ENCODE data around the gene RPTN.

Gene RPTN

DNA sequence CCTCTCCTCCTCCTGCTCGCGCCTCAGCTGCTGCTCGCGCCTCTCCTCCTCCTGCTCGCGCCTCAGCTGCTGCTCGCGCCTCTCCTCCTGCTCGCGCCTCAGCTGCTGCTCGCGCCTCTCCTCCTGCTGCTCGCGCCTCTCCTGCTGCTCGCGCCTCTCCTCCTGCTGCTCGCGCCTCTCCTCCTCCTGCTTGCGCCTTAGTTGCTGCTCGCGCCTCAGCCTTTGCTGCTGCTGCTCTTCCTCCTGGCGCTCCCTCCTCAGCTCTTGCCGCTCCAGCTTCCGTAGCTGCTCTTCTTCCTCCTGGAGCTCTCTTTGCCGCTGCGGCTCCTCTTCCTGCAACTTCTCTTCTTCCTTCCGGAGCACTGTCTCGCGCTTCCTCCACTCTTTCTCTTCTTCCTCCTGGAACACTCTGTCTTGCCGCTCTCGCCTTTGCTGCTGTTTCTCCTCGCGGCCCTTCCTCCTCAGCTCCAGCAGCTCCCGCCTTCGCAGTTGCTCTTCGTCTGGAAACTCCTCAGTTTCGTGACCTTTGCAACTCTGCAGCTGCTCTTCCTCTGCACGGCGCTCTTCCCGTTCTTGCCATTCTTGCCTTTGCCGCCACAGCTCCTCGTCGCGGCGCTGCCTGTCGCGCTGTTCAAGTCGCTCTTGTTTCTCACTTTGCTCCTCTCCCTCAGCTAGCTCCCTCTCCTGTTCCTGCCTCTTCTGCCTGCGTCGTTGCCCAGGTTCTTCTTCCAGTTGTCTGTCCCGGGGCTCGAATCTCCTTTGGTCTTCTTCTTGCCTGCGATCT is 46.7 kb downstream of the RPTN start:
- no peak for DNase-seq (ENCODE audit: extremely low read depth in 1 of 2, low read depth in 1 of 2)

DNA sequence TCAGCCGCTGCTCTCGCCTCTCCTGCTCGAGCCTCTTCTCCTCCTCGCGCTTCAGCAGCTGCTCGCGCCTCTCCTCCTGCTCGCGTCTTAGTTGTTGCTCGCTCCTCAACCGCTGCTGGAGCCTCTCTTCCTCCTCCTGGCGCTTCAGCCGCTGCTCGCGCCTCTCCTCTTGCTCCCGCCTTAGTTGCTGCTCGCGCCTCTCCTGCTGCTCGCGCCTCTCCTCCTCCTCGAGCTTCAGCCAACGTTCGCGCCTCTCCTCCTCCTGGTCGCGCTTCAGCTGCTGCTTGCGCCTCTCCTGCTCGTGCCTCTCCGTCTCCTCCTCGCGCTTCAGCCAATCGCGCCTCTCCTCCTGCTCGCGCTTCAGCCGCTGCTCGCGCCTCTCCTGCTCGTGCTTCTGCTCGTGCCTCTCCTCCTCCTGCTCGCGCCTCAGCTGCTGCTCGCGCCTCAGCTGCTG is 47.5 kb downstream of the RPTN start:
- DNase-seq (ENCODE audit: extremely low read depth in 1 of 2, low read depth in 1 of 2), result no peak

DNA sequence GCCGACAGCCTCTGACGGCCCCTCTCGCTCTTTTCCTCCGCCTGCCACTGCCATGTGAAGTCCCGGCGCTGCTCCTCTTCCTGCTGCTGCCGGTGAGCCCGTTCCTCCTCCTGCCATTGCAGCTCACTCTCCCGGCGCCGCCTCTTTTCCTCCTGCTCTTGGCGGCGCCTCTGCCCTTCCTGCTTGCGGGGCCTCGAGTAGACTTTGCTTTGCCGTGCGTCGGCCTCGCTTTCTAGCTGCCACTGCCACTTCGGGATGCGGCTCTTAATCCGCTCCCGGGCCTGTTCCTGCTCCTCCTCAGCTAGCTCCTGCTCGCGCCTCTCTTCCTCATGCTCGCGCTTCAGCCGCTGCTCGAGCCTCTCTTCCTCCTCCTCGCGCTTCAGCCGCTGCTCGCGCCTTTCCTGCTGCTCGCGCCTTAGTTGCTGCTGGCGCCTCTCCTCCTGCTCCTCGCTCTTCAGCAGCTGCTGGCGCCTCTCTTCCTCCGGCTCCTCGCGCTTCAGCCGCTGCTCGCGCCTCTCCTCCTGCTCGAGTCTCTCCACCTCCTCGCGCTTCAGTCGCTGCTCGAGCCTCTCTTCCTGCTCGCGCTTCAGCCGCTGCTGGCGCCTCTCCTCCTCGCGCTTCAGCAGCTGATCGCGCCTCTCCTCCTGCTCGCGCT is 48.0 kb downstream of the RPTN start:
- no peak for DNase-seq (ENCODE audit: extremely low read depth in 1 of 2, low read depth in 1 of 2)

DNA sequence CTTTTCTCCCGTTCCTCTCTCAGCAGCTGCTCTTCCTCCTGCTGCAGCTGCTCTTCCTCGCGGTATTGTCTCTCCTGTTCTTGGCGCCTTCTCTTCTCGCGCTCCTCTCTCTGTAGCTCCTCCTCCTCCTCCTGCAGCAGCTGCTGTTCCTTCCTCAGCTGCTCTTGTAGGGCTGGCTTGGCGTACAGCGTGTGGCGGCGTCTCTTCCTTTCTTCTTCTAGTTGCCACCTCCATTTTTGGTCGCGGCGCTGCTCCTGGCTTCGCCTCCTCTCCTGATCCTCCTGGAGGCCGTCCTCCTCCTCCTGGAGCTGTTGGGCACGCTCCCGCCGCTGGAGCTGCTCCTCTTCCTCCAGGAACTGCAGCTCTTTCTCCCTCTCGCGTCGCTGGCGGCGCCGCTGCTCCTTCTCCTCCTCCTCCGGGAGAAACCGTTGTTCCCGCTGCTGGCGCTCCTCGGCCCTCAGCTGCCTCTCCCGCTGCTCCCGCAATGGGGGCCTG is 48.6 kb downstream of the RPTN start:
- no peak for DNase-seq (ENCODE audit: extremely low read depth in 1 of 2, low read depth in 1 of 2)

DNA sequence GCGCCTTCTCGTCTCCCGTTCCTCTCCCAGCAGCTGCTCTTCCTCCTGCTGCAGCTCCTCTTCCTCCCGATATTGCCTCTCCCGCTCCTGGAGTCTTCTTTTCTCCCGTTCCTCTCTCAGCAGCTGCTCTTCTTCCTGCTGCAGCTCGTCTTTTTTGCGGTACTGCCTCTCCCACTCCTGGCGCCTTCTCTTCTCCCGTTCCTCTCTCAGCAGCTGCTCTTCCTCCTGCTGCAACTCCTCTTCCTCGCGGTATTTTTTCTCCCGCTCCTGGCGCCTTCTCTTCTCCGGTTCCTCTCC is 49.1 kb downstream of the RPTN start:
- no peak for DNase-seq (ENCODE audit: extremely low read depth in 1 of 2, low read depth in 1 of 2)

DNA sequence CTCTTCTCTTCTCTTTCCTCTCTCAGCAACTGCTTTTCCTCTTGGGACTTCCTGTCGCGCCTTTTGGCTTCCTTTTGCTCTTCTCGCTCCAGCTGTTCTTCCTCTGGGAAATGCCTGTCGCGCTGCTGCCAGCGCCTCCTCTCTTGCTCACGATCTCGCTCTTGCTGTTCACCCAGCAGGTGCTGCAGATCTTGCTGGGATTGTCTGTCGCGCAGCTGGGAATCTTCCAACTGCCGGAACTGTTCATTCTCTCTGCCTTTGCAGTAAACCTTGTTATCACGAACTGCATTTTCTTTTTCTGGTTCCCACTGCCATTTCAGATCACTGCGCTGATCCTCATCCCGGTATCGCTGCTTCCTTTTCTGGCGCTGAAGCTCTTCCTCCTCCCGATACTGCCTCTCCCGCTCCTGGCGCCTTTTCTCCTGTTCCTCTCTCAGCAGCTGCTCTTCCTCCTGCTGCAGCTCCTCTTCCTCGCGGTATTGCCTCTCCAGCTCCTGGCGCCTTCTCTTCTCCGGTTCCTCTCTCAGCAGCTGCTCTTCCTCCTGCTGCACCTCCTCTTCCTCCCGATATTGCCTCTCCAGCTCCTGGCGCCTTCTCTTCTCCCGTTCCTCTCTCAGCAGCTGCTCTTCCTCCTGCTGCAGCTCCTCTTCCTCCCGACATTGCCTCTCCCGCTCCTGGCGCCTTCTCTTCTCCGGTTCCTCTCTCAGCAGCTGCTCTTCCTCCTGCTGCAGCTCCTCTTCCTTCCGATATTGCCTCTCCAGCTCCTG is 49.6 kb downstream of the RPTN start:
- no peak for DNase-seq (ENCODE audit: extremely low read depth in 1 of 2, low read depth in 1 of 2)

DNA sequence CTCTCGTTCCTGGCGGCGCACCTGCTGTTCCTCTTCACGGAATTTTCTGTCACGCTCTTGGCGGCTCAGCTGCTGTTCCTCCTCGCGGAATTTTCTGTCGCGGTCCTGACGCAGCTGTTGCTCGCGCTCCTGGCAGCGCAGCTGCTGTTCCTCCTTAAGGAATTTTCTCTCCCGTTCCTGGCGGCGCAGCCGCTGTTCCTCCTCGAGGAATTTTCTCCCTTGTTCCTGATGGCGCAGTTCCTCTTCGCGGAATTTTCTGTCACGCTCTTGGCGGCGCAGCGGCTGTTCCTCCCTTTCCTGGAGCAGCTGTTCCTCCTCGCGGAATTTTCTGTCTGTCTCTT is 50.2 kb downstream of the RPTN start:
- DNase-seq (ENCODE audit: extremely low read depth in 1 of 2, low read depth in 1 of 2), result no peak

DNA sequence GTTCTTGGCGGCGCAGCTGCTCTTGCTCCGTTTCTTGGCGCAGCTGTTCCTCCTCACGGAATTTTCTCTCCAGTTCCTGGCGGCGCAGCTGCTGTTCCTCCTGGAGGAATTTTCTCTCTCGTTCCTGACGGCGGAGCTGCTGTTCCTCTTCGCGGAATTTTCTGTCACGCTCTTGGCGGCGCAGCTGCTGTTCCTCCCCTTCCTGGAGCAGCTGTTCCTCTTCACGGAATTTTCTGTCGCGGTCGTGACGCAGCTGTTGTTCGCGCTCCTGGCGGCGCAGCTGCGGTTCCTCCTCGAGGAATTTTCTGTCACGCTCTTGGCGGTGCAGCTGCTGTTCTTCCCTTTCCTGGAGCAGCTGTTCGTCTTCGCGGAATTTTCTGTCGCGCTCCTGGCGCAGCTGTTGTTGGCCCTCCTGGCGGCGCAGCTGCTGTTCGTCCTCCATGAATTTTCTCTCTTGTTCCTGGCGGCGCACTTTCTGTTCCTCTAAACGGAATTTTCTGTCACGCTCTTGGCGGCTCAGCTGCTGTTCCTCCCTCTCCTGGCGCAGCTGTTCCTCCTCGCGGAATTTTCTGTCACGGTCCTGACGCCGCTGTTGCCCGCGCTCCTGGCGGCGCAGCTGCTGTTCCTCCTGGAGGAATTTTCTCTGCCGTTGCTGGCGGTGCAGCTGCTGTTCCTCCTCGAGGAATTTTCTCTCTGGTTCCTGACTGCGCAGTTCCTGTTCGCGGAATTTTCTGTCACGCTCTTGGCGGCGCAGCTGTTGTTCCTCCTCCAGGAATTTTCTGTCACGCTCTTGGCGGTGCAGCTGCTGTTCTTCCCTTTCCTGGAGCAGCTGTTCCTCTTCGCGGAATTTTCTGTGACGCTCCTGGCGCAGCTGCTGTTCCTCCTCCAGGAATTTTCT is 50.8 kb downstream of the RPTN start:
- DNase-seq (ENCODE audit: extremely low read depth in 1 of 2, low read depth in 1 of 2), result no peak

DNA sequence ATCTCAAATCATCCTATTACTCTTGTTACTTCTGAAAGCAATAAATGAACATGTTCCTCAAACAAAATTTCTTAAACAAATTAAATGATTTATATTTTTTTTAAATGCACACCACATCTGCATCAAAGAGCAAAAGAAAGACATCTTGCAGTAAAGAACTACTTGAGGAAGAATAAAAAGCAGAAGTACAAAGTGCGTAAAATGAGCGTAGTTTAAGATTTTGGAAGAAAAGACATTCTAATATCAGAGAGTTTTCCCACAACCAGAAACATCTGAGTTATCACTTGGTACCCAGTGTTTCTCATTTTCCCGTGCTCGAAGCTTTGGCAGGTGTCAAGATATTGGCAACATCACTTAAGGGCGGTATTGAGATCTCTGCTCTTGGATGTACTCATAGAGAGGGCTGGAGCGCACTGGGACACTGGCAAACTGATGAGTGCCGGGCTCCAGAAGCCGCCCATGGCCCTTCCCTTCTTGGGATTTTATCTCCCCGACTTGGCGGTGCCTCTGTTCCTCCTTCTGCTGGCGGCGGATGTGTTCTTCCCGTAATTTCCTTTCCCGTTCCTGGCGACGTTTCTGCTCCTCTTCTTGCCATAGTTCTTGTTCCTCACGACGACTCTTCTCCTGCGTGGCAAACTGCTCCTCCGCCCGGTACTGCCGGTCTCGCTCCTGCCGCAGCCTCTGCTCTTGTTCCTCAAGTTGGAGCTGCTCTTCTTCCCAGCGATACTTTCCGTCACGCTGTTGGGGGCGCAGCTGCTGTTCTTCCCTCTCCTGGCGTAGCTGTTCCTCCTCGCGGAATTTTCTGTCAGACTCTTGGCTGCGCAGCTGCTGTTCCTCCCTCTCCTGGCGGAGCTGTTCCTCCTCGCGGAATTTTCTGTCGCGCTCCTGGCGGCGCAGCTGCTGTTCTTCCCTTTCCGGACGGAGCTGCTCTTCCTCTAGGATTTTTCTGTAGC is 51.7 kb downstream of the RPTN start:
- no peak for DNase-seq (ENCODE audit: extremely low read depth in 1 of 2, low read depth in 1 of 2)

DNA sequence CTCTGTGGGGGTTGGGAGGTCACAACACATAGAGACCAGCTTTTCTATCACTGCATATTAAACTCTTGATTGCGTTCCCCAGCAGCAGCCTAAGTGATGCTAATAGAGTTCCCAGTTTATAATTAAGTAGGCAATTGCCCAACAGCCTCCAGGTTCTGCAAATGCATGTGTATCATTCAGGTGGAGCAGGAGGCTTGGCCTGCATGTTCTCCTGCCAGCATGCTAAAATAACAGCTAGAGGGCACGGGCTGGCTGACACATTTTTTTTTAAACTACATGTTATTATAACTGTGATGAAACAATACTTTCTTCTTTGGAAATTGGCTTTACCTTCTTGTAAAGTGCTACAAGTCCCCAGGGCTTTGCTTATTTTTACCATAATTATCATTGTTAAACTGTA is 54.2 kb downstream of the RPTN start:
- DNase-seq (ENCODE audit: extremely low read depth in 1 of 2, low read depth in 1 of 2), result no peak
